Hematopoietic multipotent progenitor cell treated with erythropoietin and hydrocortisone succinate and interleukin-3 and kit ligand, for 17 days (in vitro differentiated cells): Measurements from ENCODE around the gene PHTF2.

ENCODE experiments used
- DNase-seq: peaks from one replicate; pipeline ENCODE4 v3.0.0-alpha.2; 2015; ENCODE audit warnings: low spot score

Gene PHTF2

GRCh38 chr7:77933394-77933793, 134.8 kb downstream of the PHTF2 start:
- DNase-seq: no peak

- DNase-seq: no peak
Observed at GRCh38 chr7:77935652-77936348, 137.2 kb downstream of the PHTF2 start.

GRCh38 chr7:77940647-77941046, 142.1 kb downstream of the PHTF2 start:
- DNase-seq: no peak

- no peak for DNase-seq
Observed at GRCh38 chr7:77942431-77942830, 143.9 kb downstream of the PHTF2 start.

GRCh38 chr7:77944183-77945182, 145.9 kb downstream of the PHTF2 start:
- DNase-seq: no peak

GRCh38 chr7:77950548-77950947, 152.0 kb downstream of the PHTF2 start:
- no peak for DNase-seq

GRCh38 chr7:77954773-77955555, 156.4 kb downstream of the PHTF2 start:
- no peak for DNase-seq

- DNase-seq: no peak
Observed at GRCh38 chr7:77958436-77958835, 159.9 kb downstream of the PHTF2 start.

GRCh38 chr7:77959080-77959479, 160.5 kb downstream of the PHTF2 start:
- DNase-seq: no peak

- DNase-seq: no peak
Observed at GRCh38 chr7:77960336-77960735, 161.8 kb downstream of the PHTF2 start.

GRCh38 chr7:77967429-77967828, 168.9 kb downstream of the PHTF2 start:
- no peak for DNase-seq

- no peak for DNase-seq
Observed at GRCh38 chr7:77971726-77972125, 173.2 kb downstream of the PHTF2 start.

GRCh38 chr7:77975672-77976480, 177.3 kb downstream of the PHTF2 start:
- no peak for DNase-seq

- no peak for DNase-seq
Observed at GRCh38 chr7:77979219-77979618, 180.6 kb downstream of the PHTF2 start.

GRCh38 chr7:77980087-77980713, 181.6 kb downstream of the PHTF2 start:
- no peak for DNase-seq

GRCh38 chr7:77982926-77983550, 184.5 kb downstream of the PHTF2 start:
- DNase-seq: no peak

GRCh38 chr7:77983973-77984372, 185.4 kb downstream of the PHTF2 start:
- DNase-seq: no peak

GRCh38 chr7:77985232-77985973, 186.8 kb downstream of the PHTF2 start:
- no peak for DNase-seq

- no peak for DNase-seq
Observed at GRCh38 chr7:77985974-77986339, 187.4 kb downstream of the PHTF2 start.
